Neural cell (in vitro differentiated cells): ENCODE results near the gene TRIM46.

ENCODE experiments used
- CTCF ChIP-seq: fragments of 450-650 bp; IDR thresholded peaks from 2 replicates; pipeline ENCODE4 v1.5.1; 2014; ENCODE audit warnings: antibody characterized with exemption, mild to moderate bottlenecking, moderate library complexity; ENCODE audit not compliant: poor library complexity, severe bottlenecking
- EP300 ChIP-seq: fragments of 450-650 bp; conservative IDR thresholded peaks from 2 replicates; pipeline ENCODE4 v1.6.1; 2014; ENCODE audit warnings: antibody characterized with exemption, mild to moderate bottlenecking, moderate library complexity; ENCODE audit not compliant: poor library complexity, severe bottlenecking
- EZH2 ChIP-seq: fragments of 200-600, 300-800 bp; shearing (Covaris generic), sonication (generic); IDR thresholded peaks from 2 replicates; pipeline ENCODE4 v1.6.1; 2014; ENCODE audit warnings: antibody characterized with exemption, low read length, borderline replicate concordance, mild to moderate bottlenecking; ENCODE audit not compliant: insufficient read depth, poor library complexity, severe bottlenecking
- MXI1 ChIP-seq: fragments of 450-650 bp; conservative IDR thresholded peaks from 2 replicates; pipeline ENCODE4 v1.6.1; 2014; ENCODE audit warnings: antibody characterized with exemption, mild to moderate bottlenecking; ENCODE audit not compliant: poor library complexity, severe bottlenecking
- POLR2AphosphoS5 ChIP-seq: IDR thresholded peaks from 2 replicates; pipeline ENCODE4 v1.6.1; 2012
- RAD21 ChIP-seq: fragments of 450-650 bp; conservative IDR thresholded peaks from 2 replicates; pipeline ENCODE4 v1.6.1; 2014; ENCODE audit warnings: antibody characterized with exemption, mild to moderate bottlenecking, moderate library complexity
- REST ChIP-seq: IDR thresholded peaks from 2 replicates; pipeline ENCODE4 v1.6.1; 2012; ENCODE audit warnings: borderline replicate concordance
- SMC3 ChIP-seq: fragments of 450-650 bp; conservative IDR thresholded peaks from 2 replicates; pipeline ENCODE4 v1.6.1; 2014; ENCODE audit warnings: antibody characterized with exemption, mild to moderate bottlenecking, moderate library complexity; ENCODE audit not compliant: poor library complexity
- TAF1 ChIP-seq: IDR thresholded peaks from 2 replicates; pipeline ENCODE4 v1.6.1; 2012; ENCODE audit warnings: low read depth

- TF ChIP-seq CTCF (no peak), EP300 (no peak), SMC3 (no peak), REST (no peak), POLR2AphosphoS5 (no peak), RAD21 (no peak), TAF1 (no peak), EZH2 (no peak), MXI1 (no peak)
Observed at GRCh38 chr1:155179112-155180031, 5.7 kb downstream of the TRIM46 start.
